ENCODE measurements around the gene ENTR1.
"Not testable (repeated sequence)": the region's sequence is repeated elsewhere in the genome, so short reads cannot be mapped to it uniquely, and the experiment has no call there.

The ENTR1 gene

GRCh38 chr9:136439481-136440408 is 29.3 kb upstream of the ENTR1 start, which contains the start of gene INPP5E:
Gene INPP5E (minus strand): TSS chr9:136439845. CDS start chr9:136439419, 426 bp downstream.
- H3K4me3 ChIP-seq: peak within 1 kb of the TSS; percentile 72 to 99 (median 97)
- peak within 1 kb of the TSS; percentile 70 to 96 (median 89) for H3K27ac ChIP-seq

DNA sequence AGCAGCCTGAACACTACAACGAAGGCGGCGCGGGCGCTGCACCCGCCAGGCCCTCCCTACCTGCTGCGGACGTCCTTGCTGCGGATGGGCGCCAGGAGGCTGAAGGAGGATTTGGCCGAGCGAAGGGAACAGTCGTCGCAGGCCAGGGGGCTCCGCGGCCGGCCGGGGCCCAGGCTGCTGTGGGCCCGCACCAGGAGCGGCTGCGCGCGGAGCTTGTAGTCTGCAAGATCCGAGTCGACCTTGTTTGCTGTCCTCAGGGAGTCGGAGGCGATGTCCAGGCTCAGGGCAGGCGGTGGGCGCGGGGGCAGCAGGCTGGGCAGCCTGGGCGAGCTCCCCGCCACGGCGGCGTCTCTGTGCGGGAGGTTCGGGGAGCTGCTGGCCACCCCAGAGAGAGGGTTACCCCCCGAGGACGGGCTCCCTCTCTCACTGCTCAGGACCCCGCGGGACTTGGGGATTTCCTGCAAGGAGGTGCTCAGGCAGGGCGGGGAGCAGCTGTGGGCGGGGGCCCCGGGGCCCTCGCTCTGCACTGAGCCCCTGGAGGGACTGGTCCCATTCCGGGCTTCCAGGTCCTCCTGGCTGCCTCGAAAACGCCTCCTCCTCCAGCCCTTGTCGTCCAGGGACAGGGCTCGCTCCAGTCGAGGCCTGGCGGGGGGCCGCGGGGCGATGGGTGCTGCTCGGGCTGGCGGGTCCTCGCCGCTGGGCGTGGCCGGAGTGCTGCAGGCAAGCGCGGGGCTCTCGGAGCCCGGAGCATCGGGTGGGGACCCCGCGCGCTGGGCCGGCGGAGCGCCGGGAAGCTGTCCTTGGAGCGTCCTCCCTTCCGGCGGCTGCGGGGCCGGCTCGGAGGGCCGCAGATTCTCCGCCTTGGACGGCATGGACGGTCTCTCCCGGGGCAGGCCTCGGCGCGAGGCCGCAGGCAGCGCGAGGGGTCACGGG is 28.4 kb upstream of the ENTR1 start:
- Histone ChIP-seq H3K27ac (peak overlapping the region; percentile 70 to 96 (median 89)), H3K4me3 (peak overlapping the region; percentile 72 to 99 (median 97))

GRCh38 chr9:136437839-136438547 is 27.6 kb upstream of the ENTR1 start:
- peak overlapping the region in 14 of 21 experiments; percentile 76 to 96 (median 90) for H3K27ac ChIP-seq
- peak overlapping the region; percentile 72 to 99 (median 97) for H3K4me3 ChIP-seq

DNA sequence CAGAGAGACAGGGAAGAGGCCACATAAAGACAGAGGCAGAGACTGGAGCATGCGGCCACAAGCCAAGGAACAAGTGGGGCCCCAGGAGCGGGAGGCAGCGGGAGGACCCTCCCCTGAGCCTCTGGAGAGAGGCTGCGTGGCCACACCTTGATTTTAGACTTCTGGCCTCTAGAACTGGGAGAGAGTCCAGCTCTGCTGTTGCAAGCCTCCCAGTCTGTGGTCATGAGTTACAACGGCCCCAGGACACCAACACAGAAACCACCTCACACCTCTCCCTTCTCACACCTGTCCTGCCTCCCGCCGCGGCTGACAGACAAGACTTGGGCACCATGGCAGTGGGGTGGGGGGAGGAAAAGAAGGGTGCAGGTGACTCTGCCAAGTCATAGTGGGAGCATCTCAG is 27.0 kb upstream of the ENTR1 start:
- Histone ChIP-seq H3K27ac (peak overlapping the region in 6 of 21 experiments; percentile 11 to 96 (median 70)), H3K4me3 (peak overlapping the region in 2 of 7 experiments; percentile 72 to 97)

- H3K4me3 ChIP-seq: no peak overlapping the region
- no peak overlapping the region for H3K27ac ChIP-seq
Measured at GRCh38 chr9:136436055-136436634, 25.7 kb upstream of the ENTR1 start.

- Histone ChIP-seq H3K4me3 (no peak overlapping the region), H3K27ac (no peak overlapping the region)
Measured at GRCh38 chr9:136434580-136435169, 24.3 kb upstream of the ENTR1 start.

GRCh38 chr9:136433849-136434579 is 23.6 kb upstream of the ENTR1 start:
- Histone ChIP-seq H3K27ac (no peak overlapping the region), H3K4me3 (no peak overlapping the region)

GRCh38 chr9:136433043-136433715 is 22.8 kb upstream of the ENTR1 start:
- Histone ChIP-seq H3K4me3 (no peak overlapping the region), H3K27ac (no peak overlapping the region)

DNA sequence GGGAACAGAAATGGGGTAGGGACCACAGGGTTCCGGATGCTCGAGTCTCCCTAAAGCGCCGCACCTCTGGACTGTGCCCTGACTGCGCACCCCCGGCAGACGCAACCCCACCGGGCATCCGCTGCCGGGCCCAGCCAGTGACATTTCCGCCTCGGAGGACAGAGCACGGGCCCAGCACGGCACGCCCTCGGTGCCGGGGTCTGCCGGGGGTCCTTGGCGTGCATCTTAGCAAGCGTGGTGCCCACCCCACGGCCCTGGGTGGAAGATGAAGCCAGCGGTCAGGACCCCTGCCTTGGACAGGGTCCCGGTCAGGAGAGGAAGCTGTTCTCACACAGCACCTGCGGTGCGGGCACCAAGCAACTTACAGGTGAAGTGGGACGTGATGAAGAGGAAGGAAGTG is 22.2 kb upstream of the ENTR1 start:
- Histone ChIP-seq H3K4me3 (no peak overlapping the region), H3K27ac (no peak overlapping the region)

DNA sequence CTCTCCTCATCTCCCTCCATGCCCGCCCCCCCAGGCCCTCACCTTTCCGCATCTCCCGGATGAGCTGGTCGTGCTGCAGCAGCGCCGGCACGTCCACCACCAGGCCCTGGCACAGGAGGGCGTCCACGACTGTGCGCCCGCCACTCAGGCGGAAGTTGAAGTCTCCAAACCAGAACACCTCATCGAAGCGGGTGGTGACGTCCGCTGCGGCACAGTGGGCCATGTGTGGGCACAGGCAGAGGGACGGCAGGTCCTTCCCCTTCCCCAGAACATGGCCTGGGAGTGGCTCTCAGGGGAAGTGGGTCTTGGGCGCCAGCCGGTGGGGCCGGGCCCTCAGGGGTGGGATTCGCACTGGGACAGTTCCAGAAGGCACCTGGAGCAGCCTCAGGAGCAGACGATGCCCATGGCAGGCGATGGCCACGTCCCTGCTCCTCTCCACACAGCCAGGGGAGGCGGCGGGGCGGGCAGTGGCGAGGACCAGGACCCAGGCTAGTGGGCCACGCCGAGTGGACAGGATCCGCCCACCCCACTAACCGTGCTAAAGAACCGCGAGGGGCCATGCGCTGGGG is 21.5 kb upstream of the ENTR1 start:
- no peak overlapping the region for H3K4me3 ChIP-seq

GRCh38 chr9:136430588-136431234 is 20.3 kb upstream of the ENTR1 start:
- Histone ChIP-seq H3K4me3 (no peak overlapping the region), H3K27ac (no peak overlapping the region)

More for the DNA sequence above, 21.5 kb upstream of the ENTR1 start:
- H3K27ac ChIP-seq: no peak overlapping the region

GRCh38 chr9:136429683-136430491 is 19.5 kb upstream of the ENTR1 start:
- no peak overlapping the region for H3K4me3 ChIP-seq
- no peak overlapping the region for H3K27ac ChIP-seq

GRCh38 chr9:136429075-136429628 is 18.7 kb upstream of the ENTR1 start:
- no peak overlapping the region for H3K4me3 ChIP-seq
- H3K27ac ChIP-seq: no peak overlapping the region

DNA sequence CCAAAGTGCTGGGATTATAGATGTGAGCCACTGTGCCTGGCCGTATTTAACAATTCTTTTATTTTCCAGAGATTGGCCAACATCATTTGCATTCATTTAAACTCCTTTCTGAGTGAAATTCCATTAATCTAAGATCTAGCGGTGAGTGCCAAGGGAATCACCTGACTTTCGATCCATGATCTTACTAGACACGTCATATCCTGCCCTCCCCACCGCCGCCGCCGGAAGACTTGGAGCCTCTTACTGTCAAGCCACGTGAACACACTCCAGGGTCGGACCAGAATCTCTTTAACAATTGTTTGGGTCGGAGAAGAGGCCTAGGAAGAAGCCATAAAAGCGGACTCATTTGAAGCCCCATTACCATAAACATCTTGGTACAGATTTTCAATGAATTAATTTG is 16.4 kb upstream of the ENTR1 start:
- no peak overlapping the region for H3K4me3 ChIP-seq
- peak overlapping the region in 1 of 21 experiments; percentile 8 for H3K27ac ChIP-seq

- H3K4me3 ChIP-seq, H3K27ac ChIP-seq: not testable (repeated sequence)
Measured at GRCh38 chr9:136425367-136425766, 15.0 kb upstream of the ENTR1 start.

Measured in skin epidermis (tissue), 12 donors.